Measurements from ENCODE around the gene SCAP. TPM values are rescaled to one million over a fixed set of nuclear protein-coding genes. Genes with fewer than 3 reads are reported as not detected.

SCAP gene
- 90.2 and 103 TPM in 2 replicates for total RNA-seq
- long read RNA-seq, partial matches to known transcripts, result 2 of 3 reads
- long read RNA-seq, other reads (novel, unspliced or antisense), result 1 of 3 reads

DNA sequence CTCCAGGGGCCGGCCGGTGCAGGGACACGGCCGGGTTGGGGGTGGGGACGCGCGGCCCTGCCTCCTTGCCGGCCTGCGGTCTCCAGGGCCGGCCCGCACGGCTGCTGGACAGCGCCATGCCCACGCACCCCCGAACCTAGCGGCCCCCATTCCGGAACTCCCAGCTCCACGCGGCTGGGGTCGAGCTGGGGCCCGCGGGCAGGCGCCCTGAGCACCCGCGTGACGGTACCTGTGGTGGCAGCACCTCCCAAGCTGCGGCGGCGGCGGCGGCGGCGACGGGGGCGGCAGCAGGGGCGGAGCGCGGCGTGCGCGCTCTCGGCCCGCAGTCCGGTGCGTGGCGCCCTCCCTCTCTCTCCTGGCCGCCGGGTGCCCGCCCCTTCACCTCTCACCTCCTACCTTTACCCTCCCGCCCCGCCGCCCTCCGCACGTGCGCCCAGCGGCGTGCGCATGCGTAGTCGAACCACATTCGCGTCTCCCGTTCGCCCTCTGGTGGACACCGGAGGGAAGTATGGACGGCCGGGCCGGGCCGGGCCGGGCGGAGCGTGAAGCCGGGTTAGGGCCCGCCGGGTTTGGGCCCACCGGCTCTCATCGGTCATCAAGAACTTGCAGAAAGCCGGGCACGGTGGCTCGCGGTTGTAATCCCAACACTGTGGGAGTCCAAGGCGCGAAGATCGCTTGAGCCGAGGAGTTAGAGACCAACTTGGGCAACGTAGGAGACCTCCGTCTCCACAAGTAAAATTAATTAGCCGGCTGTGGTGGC is at the start of gene SCAP:
Gene SCAP, minus strand, starts transcription at position 372 of the 760 bp plus-strand sequence. CDS start 32,948 bp downstream, outside the sequence.
- H3K27me3 Mint-ChIP-seq (ENCODE audit: low read depth), result no peaks in the 10 kb centered on the region
- TF ChIP-seq, protein P1, sequence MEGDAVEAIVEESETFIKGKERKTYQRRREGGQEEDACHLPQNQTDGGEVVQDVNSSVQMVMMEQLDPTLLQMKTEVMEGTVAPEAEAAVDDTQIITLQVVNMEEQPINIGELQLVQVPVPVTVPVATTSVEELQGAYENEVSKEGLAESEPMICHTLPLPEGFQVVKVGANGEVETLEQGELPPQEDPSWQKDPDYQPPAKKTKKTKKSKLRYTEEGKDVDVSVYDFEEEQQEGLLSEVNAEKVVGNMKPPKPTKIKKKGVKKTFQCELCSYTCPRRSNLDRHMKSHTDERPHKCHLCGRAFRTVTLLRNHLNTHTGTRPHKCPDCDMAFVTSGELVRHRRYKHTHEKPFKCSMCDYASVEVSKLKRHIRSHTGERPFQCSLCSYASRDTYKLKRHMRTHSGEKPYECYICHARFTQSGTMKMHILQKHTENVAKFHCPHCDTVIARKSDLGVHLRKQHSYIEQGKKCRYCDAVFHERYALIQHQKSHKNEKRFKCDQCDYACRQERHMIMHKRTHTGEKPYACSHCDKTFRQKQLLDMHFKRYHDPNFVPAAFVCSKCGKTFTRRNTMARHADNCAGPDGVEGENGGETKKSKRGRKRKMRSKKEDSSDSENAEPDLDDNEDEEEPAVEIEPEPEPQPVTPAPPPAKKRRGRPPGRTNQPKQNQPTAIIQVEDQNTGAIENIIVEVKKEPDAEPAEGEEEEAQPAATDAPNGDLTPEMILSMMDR (conservative IDR thresholded peaks at IDR 0.05), result peak; percentile 95
- H3K9me3 Mint-ChIP-seq, result no peaks in the 10 kb centered on the region
- H3K4me1 Mint-ChIP-seq, result peaks cover 27% of the 10 kb centered on the region
- H3K27ac Mint-ChIP-seq (ENCODE audit: unreplicated experiment), result peak within 1 kb of the TSS; percentile 1
- peak within 1 kb of the TSS; percentile 90 for H3K4me3 Mint-ChIP-seq
- peak; percentile 98 for DNase-seq (ENCODE audit: low read depth, low spot score)
- H3K36me3 Mint-ChIP-seq (ENCODE audit: low read depth), result no peaks in the 10 kb centered on the region

DNA sequence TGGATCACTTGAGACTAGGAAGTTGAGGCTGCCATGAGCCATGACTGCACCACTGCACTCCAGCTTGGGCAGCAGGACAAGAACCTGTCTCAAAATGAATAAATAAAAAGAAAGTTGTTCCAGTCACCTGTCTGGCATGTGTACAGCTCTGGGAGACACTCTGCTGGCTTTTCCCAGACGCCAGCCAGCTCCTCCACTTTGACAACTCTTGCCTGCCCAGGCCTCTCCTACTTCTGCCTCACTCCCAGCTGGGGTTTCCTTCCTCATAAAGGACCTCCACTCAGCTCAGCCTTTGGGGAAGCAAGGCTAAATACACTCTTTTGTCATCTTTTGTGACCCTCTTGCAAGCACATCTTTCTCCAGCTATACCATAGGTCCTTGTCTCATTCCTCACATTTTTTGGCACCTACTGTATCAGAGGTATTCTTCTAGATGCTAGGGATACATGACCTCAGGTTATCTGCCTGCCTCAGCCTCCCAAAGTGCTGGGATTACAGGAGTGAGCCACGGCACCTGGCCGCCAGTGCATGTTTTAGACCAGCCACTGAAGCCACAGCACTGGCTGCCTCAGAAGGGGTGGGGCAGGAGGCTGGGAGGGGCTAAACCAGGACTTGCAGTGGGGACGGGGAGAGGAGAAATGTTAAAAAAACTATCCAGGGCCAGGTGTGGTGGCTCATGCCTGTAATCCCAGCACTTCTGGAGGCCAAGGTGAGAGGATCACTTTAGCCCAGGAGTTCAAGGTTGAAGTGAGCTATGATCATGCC is 47.8 kb upstream of the SCAP start:
- H3K9me3 Mint-ChIP-seq, result no peaks in the 10 kb centered on the region
- DNase-seq (ENCODE audit: low read depth, low spot score), result no peak
- no peak overlapping the region for H3K4me3 Mint-ChIP-seq
- H3K36me3 Mint-ChIP-seq (ENCODE audit: low read depth), result no peaks in the 10 kb centered on the region
- no peak overlapping the region for H3K27ac Mint-ChIP-seq (ENCODE audit: unreplicated experiment)
- no peaks in the 10 kb centered on the region for H3K27me3 Mint-ChIP-seq (ENCODE audit: low read depth)
- TF ChIP-seq, protein P1 (conservative IDR thresholded peaks at IDR 0.05), result no peak
- H3K4me1 Mint-ChIP-seq, result peaks cover 21% of the 10 kb centered on the region

DNA sequence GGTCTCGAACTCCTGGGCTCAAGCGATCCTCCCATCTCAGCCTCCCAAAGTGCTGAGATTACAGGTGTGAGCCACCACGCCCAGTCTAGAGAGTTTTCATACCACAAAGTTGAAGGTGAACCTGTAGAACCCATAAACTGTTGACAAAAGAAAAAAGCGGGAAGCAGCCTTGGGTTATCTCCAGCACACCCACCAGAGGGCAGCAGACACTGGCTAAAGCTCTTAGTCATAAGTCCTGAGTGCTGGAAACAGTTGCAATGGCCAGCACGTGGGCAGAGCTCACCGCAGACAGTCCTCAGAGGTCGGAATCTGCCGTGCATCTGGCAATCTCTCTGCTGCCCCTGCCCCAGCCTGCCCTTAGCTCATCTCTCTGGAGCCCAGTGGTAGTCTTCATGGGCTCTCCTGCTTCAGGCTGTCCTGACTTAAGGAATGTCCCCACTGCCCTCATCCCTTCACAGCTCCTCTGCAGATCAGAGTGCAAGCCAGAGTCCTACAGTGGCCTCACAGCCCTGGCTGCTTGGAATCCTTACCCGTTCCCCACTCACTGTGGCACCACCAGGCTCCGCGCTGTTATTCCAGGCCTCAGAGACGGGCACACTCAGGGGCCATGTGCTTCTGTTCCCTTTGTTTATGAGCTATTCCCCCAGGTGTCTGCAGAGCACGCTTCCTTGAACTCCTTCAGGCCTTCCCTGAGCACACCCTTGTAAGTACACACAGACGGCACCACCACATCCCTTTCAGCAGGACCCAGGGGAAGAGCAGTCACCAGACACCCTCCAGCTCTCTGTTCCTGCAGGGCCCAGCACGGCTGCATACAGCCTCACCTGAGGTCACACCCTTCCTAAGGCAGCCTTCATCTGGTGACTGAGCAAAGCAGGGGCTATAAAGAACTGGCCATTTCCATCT is 46.6 kb upstream of the SCAP start:
- Mint-ChIP-seq H3K4me3 (no peak overlapping the region), H3K27ac (ENCODE audit: unreplicated experiment) (peak overlapping the region; percentile 97), H3K36me3 (ENCODE audit: low read depth) (no peaks in the 10 kb centered on the region), H3K9me3 (no peaks in the 10 kb centered on the region), H3K27me3 (ENCODE audit: low read depth) (no peaks in the 10 kb centered on the region), H3K4me1 (peaks cover 21% of the 10 kb centered on the region)
- DNase-seq (ENCODE audit: low read depth, low spot score), result peak; percentile 86
- TF ChIP-seq, protein P1 (conservative IDR thresholded peaks at IDR 0.05), result peak; percentile 98

DNA sequence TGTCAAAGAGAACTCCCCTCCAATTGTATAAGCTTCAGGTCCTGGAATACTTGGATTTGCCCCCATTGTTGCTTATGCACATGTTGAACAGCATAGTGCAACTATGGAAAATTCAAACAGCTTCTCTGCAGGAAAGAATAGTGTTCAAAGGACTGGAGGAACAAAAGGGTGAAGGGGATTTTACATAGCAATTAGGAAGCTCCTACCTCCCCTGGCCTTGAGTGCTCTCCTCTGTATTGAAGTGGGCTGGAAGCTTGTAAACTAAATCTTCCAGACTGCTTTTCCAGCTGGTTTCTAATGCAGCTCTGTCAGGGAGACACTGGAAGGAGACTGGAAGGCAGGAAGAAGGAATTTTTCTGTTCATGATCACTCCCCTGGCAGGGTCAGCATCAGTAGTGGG is 45.0 kb upstream of the SCAP start:
- H3K27me3 Mint-ChIP-seq (ENCODE audit: low read depth), result no peaks in the 10 kb centered on the region
- no peaks in the 10 kb centered on the region for H3K36me3 Mint-ChIP-seq (ENCODE audit: low read depth)
- peaks cover 24% of the 10 kb centered on the region for H3K4me1 Mint-ChIP-seq
- H3K27ac Mint-ChIP-seq (ENCODE audit: unreplicated experiment), result no peak overlapping the region
- no peak overlapping the region for H3K4me3 Mint-ChIP-seq
- DNase-seq (ENCODE audit: low read depth, low spot score), result no peak
- TF ChIP-seq, protein P1 (conservative IDR thresholded peaks at IDR 0.05), result no peak
- no peaks in the 10 kb centered on the region for H3K9me3 Mint-ChIP-seq

DNA sequence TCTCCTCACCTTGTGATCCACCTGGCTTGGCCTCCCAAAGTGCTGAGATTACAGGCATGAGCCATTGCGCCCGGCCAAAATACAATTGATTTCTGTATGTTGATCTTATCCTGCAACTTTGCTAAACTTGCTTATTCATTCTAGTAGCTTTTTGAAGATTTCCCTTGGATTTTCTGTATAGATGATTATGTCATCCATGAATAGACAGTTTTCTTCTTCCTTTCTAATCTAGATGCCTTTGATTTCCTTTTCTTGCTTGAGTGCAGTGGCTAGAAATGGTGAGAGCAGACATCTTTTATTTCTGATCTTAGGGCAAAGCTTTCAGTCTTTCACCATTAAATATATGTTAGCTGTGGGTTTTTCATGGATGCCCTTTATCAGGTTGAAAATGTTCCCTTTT is 42.2 kb upstream of the SCAP start:
- Mint-ChIP-seq H3K4me3 (no peak overlapping the region), H3K9me3 (no peaks in the 10 kb centered on the region), H3K4me1 (peaks cover 37% of the 10 kb centered on the region), H3K27ac (ENCODE audit: unreplicated experiment) (no peak overlapping the region), H3K36me3 (ENCODE audit: low read depth) (no peaks in the 10 kb centered on the region), H3K27me3 (ENCODE audit: low read depth) (no peaks in the 10 kb centered on the region)
- no peak for DNase-seq (ENCODE audit: low read depth, low spot score)
- TF ChIP-seq, protein P1 (conservative IDR thresholded peaks at IDR 0.05), result no peak
